Heart left ventricle (tissue), 16 donors: ENCODE data around the gene DEK. TPM values are rescaled to one million over a fixed set of nuclear protein-coding genes. Genes with fewer than 3 reads are reported as not detected.

Experiments used
- ATAC-seq, 4 donors: fragments of 200-7000 bp; cut with Tn5 transposase; one replicate each; pipeline ENCODE4 v1.9.1; 2020 to 2022; ENCODE audit warnings: moderate library complexity in 4 of 4, mild to moderate bottlenecking in 3 of 4, moderate number of reproducible peaks in 1 of 4
- DNase-seq, 5 donors: peaks; one replicate each; pipeline ENCODE4 v3.0.0-alpha.2; 2020
- H3K27ac ChIP-seq, 12 donors: fragments of 200-600 bp; sonication (generic) in 4 of 12; one replicate each; pipeline versions ENCODE4 v1.5.0 to v1.8.0; 2016 to 2022; ENCODE audit warnings: mild to moderate bottlenecking in 2 of 12
- H3K27me3 ChIP-seq, 9 donors: fragments of 200-600 bp; sonication (generic) in 2 of 9; one replicate each; pipeline versions ENCODE4 v1.5.1 to v1.8.0; 2016 to 2022; ENCODE audit warnings: mild to moderate bottlenecking in 3 of 9
- H3K36me3 ChIP-seq, 9 donors: fragments of 200-600 bp; sonication (generic) in 2 of 9; one replicate each; pipeline versions ENCODE4 v1.5.0 to v1.8.0; 2018 to 2022; ENCODE audit warnings: mild to moderate bottlenecking in 2 of 9
- H3K4me1 ChIP-seq, 12 donors: fragments of 200-600 bp; sonication (generic) in 4 of 12; one replicate each; pipeline versions ENCODE4 v1.5.0 to v1.8.0; 2016 to 2022; ENCODE audit warnings: mild to moderate bottlenecking in 3 of 12
- H3K4me3 ChIP-seq, 12 donors: fragments of 200-600 bp; sonication (generic) in 4 of 12; one replicate each; pipeline versions ENCODE4 v1.5.0 to v1.8.0; 2017 to 2022; ENCODE audit warnings: mild to moderate bottlenecking in 9 of 12, moderate library complexity in 4 of 12
- H3K9me3 ChIP-seq, 12 donors: fragments of 200-600 bp; sonication (generic) in 4 of 12; one replicate each; pipeline versions ENCODE4 v1.5.0 to v1.8.0; 2016 to 2022; ENCODE audit warnings: mild to moderate bottlenecking in 1 of 12
- CTCF ChIP-seq, 12 donors: fragments of 200-600 bp; sonication (generic) in 4 of 12; IDR thresholded peaks; one replicate each; pipeline versions ENCODE4 v1.5.0 to v1.8.0; 2018 to 2022; ENCODE audit warnings: antibody characterized with exemption in 12 of 12, mild to moderate bottlenecking in 5 of 12
- POLR2A ChIP-seq, 2 donors: fragments of 450-650 bp; IDR thresholded peaks; one replicate each; pipeline ENCODE4 v1.6.1; 2017; ENCODE audit warnings: antibody characterized with exemption in 2 of 2, mild to moderate bottlenecking in 2 of 2, moderate library complexity in 2 of 2
- WGBS, 4 donors: extraction: QIAGEN DNeasy Blood & Tissue Kit in 2 of 4; methylation state at CpG; one replicate each; pipeline versions ENCODE4 v1.1.5 to v1.1.7; 2013 to 2018; 5-methylcytosine and 5-hydroxymethylcytosine counted together
- intact Hi-C, 10 donors: fragments of 100-400 bp; cut with DNase I; formaldehyde crosslinking; loops; one replicate each; pipeline versions ENCODE4 v1.11.1 to v1.14.2; 2022
- polyA plus RNA-seq, 2 donors: library from polyadenylated mRNA; stranded (reverse); fragments of 200-250 nt; gene quantifications; one replicate each; pipeline ENCODE4 v1.2.3, GENCODE V29; 2013
- total RNA-seq, 9 donors: library from RNA; depleted of rRNA in 2 of 9; stranded (reverse); fragments of >200 nt in 2 of 9; fragmentation: NEBNext Ultra II Directional in 3 of 9; extraction: Animal tissue kit (Norgen Biotek cat#: 25700) in 3 of 9; gene quantifications; one replicate each; pipeline versions ENCODE4 v1.1.0 to v1.2.4, GENCODE V29; 2016 to 2023
- donor health status: ischemic (EF 13 %, LVEDD 7.1; RV severe dilation, severe dysfunction).
- donor health status: healthy with polysubstance abuse.
- donor health status: DM: no; HTN: yes; CAD: no.
- donor health status: DM: no; HTN: no; CAD: no.
- donor health status: ischemic (EF 25% LVEDD 6.9; RV normal size, moderate dysfunction).
- donor health status: ischemic (EF 25% LVEDD 5.7; RV mildly dilated, moderate dysfunction).
- donor health status: healthy.
- donor health status: DM: yes; HTN: yes; CAD: no.
- donor health status: ischemic (EF 35%, LVEDD 5.7; RV mildly dilated, moderate dysfunction).
- donor health status: nonischemic (EF 11% LVEDD 7.7; RV severe dilation, severe dysfunction).
- donor health status: DM: yes; HTN: yes; CAD: no.
- donor health status: PGD.
- donor health status: ischemic (EF 29% LVEDD 5.4; RV normal size, mild dysfunction).
- donor health status: nonischemic (EF 23%, LVEDD 6.1; RV moderate dilation, normal function).

The DEK gene
- total and polyA plus RNA-seq, 11 donors = 20.9 to 83.0 (median 54.3) TPM

DNA sequence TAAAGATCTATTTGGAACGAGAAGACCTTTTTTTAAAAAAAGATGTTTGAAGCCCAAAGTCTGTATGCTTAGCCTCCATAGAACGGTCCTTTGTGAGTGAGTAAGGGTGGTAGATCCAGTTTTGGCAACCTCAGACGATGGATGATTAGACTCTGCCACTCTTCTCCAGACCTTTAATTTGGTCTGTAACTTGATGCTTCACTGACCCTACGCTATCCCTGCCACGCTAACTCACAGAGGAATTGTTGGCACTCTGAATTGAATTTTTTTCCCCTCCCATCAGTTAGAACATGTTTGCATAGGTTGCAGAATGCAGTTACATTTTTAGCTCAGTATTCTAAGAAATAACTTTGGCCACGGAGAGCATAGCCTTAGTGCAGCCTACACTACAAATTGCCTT, 15.8 kb upstream of the DEK start:
- Histone ChIP-seq H3K27me3 (peaks cover 6 to 57% (median 30%) of the 10 kb centered on the region in 9 donors), H3K4me3 (no peak overlapping the region), H3K9me3 (no peaks in the 10 kb centered on the region), H3K4me1 (peaks cover 0 to 9% (median 0%) of the 10 kb centered on the region in 12 donors), H3K36me3 (no peaks in the 10 kb centered on the region), H3K27ac (no peak overlapping the region)
- DNase-seq (no peak), ATAC-seq (no peak)
- TF ChIP-seq POLR2A (IDR thresholded peaks at IDR 0.05) (no peak), CTCF (IDR thresholded peaks at IDR 0.05) (no peak)
- WGBS, 4 donors = 33 to 38% (median 34%) methylated on average over 6 of the region's 6 CpGs
- intact Hi-C loops = no loop called here

DNA sequence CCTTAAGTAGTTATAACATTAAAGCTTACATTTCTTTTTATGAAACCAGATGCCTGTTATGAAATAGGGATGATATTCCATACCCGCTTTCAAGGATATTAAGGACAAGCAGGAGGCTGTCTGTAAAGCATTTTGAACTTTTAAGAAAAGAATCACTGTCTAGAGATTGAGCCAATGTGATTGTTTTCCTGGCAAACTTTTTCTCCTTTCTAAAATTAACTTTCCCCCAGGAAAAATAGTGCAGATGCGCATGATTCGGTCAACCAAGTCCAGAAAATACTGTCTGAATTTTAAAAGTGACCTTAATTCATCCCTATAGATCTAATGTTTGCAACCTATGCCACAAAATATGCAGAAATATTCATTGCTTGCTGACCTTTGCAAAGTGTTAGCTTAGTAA, 15.1 kb upstream of the DEK start:
- Histone ChIP-seq H3K9me3 (no peaks in the 10 kb centered on the region), H3K27ac (no peak overlapping the region), H3K27me3 (peaks cover 6 to 59% (median 30%) of the 10 kb centered on the region in 9 donors), H3K36me3 (no peaks in the 10 kb centered on the region), H3K4me1 (peaks cover 0 to 9% (median 0%) of the 10 kb centered on the region in 12 donors), H3K4me3 (no peak overlapping the region)
- DNase-seq (no peak), ATAC-seq (no peak)
- WGBS, 4 donors = 72 to 77% (median 76%) methylated on average over 3 of the region's 3 CpGs
- TF ChIP-seq CTCF (IDR thresholded peaks at IDR 0.05) = no peak
- no peak for TF ChIP-seq POLR2A (IDR thresholded peaks at IDR 0.05)
- intact Hi-C loops = no loop called here

DNA sequence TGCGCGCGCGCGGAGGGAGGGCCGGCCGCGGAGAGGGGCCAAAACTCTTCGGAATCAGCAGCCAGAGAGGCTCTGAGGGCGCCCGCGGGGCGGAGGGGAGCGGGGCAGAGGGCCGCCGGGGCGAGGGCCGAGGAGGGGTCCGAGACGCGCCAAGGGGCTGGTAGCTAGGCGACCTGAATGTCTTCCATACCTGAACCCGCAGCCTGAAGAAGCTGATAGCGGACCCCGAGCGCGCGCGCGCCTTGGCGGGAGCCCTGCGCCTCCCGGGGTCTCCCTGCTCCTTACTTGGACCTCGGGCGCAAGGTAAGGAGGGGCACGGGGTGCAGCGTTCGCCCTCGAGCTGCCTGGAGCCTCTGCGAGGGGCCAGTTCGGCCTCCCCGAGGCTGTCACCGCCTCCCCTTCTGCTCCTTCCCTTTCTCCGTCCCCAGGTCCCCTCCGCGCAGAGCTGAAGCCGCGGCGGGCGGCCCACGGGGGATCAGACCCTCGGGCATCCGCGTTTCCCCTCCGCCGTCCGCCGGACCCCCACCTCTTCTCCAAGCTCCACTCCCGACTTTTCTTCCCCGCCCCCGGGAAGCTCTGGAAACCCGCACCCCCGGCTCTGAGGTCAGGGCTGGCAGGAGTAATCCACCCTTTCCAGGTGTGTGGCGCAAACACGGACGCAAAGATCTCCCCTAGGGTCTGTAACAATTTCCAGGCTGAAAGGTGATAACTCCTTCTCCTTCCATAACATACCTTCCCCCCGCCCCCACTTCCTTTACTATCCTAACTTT, 13.1 kb upstream of the DEK start:
- no peaks in the 10 kb centered on the region for H3K36me3 ChIP-seq
- peak overlapping the region; percentile 17 to 58 (median 49) for H3K4me3 ChIP-seq
- H3K27me3 ChIP-seq = peaks cover 6 to 59% (median 30%) of the 10 kb centered on the region in 9 donors
- H3K4me1 ChIP-seq = peaks cover 0 to 9% (median 0%) of the 10 kb centered on the region in 12 donors
- TF ChIP-seq CTCF (IDR thresholded peaks at IDR 0.05) = no peak
- no peak for TF ChIP-seq POLR2A (IDR thresholded peaks at IDR 0.05)
- ATAC-seq (peak in 3 of 4 donors; percentile 44 to 70 (median 49)), DNase-seq (no peak)
- H3K27ac ChIP-seq = peak overlapping the region in 1 of 12 donors; percentile 20
- H3K9me3 ChIP-seq = no peaks in the 10 kb centered on the region
- intact Hi-C loops = no loop called here
- 2 to 6% (median 4%) methylated on average over 37 to 67 of the region's 67 CpGs for WGBS, 4 donors

DNA sequence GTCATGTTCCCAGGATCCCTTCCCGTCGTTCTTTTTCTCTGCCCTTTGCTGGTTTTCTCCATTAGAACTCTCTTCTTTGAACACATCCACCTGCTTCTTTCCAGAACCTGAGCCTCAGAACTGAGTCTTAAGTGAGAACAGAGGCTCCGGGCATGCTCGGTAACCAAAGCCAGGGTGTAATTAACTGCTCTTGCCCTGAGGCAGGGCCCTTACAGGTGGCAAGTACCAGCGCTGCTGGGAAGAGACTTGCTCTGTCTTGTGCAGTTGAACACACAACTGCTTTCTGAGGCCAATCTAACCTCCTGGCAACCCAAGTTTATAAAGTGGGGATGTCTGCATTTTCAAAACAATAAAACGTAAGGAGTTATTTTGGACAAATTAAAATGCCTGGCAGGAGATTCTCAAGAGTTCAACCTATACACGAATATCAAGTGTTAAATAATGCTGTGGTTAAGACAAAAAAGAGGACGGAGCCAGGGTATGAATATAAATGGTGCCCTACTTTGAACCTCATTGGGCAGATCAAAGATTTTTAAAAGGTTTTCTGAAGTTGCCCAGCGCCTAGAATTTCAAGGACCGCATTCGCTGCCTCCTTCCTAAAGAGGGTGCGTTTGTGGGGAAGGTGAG, 12.4 kb upstream of the DEK start:
- peak overlapping the region in 1 of 12 donors; percentile 20 for H3K27ac ChIP-seq
- peaks cover 6 to 58% (median 30%) of the 10 kb centered on the region in 9 donors for H3K27me3 ChIP-seq
- peak overlapping the region; percentile 17 to 58 (median 49) for H3K4me3 ChIP-seq
- peaks cover 0 to 9% (median 0%) of the 10 kb centered on the region in 12 donors for H3K4me1 ChIP-seq
- TF ChIP-seq CTCF (IDR thresholded peaks at IDR 0.05) = no peak
- no peak for TF ChIP-seq POLR2A (IDR thresholded peaks at IDR 0.05)
- intact Hi-C loops = no loop called here
- 21 to 28% (median 27%) methylated on average over 12 of the region's 12 CpGs for WGBS, 4 donors
- no peaks in the 10 kb centered on the region for H3K9me3 ChIP-seq
- DNase-seq (no peak), ATAC-seq (peak in 1 of 4 donors; percentile 23)
- H3K36me3 ChIP-seq = no peaks in the 10 kb centered on the region
